ENCODE data around the gene NKG7. TPM values are rescaled to one million over a fixed set of nuclear protein-coding genes. Genes with fewer than 3 reads are reported as not detected.
"Not testable (repeated sequence)": the region's sequence is repeated elsewhere in the genome, so short reads cannot be mapped to it uniquely, and the experiment has no call there.

The NKG7 gene
- total and polyA plus RNA-seq, 2 experiments from 2014 or later, result not detected

DNA sequence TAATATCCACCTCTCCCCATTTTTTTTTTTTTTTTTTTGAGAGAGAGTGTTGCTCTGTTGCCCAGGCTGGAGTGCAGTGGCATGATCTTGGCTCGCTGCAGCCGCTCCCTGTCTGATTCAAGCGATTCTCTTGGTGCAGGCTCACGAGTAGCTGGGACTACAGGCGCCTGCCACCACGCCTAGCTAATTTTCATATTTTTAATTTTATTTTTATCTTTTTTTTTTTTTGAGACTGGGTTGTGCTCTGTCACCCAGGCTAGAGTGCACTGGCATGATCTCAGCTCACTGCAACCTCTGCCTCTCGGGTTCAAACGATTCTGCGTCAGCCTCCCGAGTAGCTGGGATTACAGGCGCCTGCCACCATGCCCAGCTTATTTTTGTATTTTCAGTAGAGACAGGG, 48.1 kb upstream of the NKG7 start:
- not testable (repeated sequence) for H3K4me1 Mint-ChIP-seq; H3K9me2 ChIP-seq (ENCODE audit: insufficient read depth); H3K4me2 ChIP-seq; H3K9me3 Mint-ChIP-seq; DNase-seq (ENCODE audit: low spot score); ATAC-seq; H3K36me3 Mint-ChIP-seq (ENCODE audit: low read depth); H3F3A ChIP-seq (replicated peaks; ENCODE audit: low read depth); H4K20me1 ChIP-seq (replicated peaks; ENCODE audit: insufficient read depth); H3K4me1 ChIP-seq (ENCODE audit: insufficient read depth); H3K4me3 Mint-ChIP-seq; H3K79me2 ChIP-seq (replicated peaks; ENCODE audit: insufficient read depth); H3K27ac Mint-ChIP-seq; H3K27ac ChIP-seq (ENCODE audit: low read depth); H3K36me3 ChIP-seq (ENCODE audit: insufficient read depth); H2AFZ ChIP-seq; H3K4me3 ChIP-seq
- H3K27me3 ChIP-seq (ENCODE audit: insufficient read depth), result peaks cover 10% of the 10 kb centered on the region; the same call in 1 of the 2 replicates
- peaks cover 31% of the 10 kb centered on the region for H3K27me3 Mint-ChIP-seq (ENCODE audit: insufficient read depth, low read depth, poor library complexity)

DNA sequence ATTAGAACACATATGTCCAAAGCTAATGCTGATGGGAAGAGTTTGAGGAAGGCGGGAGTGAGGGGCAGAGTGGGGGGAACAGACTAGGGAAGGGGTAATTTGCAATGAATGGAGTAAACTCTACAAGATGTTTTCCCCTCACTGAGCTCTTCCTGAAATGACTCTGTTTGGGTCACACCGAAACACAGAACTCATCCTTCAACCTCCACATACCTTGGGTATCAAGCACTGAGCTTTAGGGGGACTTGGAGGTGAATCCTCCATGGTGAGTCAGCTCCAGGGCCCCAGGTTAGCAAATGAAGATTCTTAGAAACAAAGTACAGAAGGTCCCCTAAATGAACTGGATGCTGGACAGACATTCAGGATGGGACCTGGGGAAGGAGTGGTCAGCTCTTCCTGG, 46.3 kb upstream of the NKG7 start:
- 0 out of 3 replicates have a peak, but pooled peaks cover 3% of the 10 kb centered on the region for H3K36me3 Mint-ChIP-seq (ENCODE audit: low read depth)
- no peak overlapping the region for H3K4me3 Mint-ChIP-seq
- TF ChIP-seq STAT1 (IDR thresholded peaks at IDR 0.05; ENCODE audit: unreplicated experiment) (no peak), CREB1 (CRISPR knock-in tag; IDR thresholded peaks at IDR 0.05; ENCODE audit: low read depth) (no peak), POLR2AphosphoS5 (IDR thresholded peaks at IDR 0.05; ENCODE audit: low read depth) (no peak), ZNF114 (CRISPR knock-in tag; IDR thresholded peaks at IDR 0.05) (no peak), JUNB (IDR thresholded peaks at IDR 0.05; ENCODE audit: unreplicated experiment) (no peak), NANOG (IDR thresholded peaks at IDR 0.05; ENCODE audit: borderline replicate concordance) (no peak), ZNF331 (CRISPR knock-in tag; IDR thresholded peaks at IDR 0.05; ENCODE audit: low read depth) (no peak), EZH2phosphoT487 (IDR thresholded peaks at IDR 0.05; ENCODE audit: unreplicated experiment) (no peak)
- TF ChIP-seq, protein P1, sequence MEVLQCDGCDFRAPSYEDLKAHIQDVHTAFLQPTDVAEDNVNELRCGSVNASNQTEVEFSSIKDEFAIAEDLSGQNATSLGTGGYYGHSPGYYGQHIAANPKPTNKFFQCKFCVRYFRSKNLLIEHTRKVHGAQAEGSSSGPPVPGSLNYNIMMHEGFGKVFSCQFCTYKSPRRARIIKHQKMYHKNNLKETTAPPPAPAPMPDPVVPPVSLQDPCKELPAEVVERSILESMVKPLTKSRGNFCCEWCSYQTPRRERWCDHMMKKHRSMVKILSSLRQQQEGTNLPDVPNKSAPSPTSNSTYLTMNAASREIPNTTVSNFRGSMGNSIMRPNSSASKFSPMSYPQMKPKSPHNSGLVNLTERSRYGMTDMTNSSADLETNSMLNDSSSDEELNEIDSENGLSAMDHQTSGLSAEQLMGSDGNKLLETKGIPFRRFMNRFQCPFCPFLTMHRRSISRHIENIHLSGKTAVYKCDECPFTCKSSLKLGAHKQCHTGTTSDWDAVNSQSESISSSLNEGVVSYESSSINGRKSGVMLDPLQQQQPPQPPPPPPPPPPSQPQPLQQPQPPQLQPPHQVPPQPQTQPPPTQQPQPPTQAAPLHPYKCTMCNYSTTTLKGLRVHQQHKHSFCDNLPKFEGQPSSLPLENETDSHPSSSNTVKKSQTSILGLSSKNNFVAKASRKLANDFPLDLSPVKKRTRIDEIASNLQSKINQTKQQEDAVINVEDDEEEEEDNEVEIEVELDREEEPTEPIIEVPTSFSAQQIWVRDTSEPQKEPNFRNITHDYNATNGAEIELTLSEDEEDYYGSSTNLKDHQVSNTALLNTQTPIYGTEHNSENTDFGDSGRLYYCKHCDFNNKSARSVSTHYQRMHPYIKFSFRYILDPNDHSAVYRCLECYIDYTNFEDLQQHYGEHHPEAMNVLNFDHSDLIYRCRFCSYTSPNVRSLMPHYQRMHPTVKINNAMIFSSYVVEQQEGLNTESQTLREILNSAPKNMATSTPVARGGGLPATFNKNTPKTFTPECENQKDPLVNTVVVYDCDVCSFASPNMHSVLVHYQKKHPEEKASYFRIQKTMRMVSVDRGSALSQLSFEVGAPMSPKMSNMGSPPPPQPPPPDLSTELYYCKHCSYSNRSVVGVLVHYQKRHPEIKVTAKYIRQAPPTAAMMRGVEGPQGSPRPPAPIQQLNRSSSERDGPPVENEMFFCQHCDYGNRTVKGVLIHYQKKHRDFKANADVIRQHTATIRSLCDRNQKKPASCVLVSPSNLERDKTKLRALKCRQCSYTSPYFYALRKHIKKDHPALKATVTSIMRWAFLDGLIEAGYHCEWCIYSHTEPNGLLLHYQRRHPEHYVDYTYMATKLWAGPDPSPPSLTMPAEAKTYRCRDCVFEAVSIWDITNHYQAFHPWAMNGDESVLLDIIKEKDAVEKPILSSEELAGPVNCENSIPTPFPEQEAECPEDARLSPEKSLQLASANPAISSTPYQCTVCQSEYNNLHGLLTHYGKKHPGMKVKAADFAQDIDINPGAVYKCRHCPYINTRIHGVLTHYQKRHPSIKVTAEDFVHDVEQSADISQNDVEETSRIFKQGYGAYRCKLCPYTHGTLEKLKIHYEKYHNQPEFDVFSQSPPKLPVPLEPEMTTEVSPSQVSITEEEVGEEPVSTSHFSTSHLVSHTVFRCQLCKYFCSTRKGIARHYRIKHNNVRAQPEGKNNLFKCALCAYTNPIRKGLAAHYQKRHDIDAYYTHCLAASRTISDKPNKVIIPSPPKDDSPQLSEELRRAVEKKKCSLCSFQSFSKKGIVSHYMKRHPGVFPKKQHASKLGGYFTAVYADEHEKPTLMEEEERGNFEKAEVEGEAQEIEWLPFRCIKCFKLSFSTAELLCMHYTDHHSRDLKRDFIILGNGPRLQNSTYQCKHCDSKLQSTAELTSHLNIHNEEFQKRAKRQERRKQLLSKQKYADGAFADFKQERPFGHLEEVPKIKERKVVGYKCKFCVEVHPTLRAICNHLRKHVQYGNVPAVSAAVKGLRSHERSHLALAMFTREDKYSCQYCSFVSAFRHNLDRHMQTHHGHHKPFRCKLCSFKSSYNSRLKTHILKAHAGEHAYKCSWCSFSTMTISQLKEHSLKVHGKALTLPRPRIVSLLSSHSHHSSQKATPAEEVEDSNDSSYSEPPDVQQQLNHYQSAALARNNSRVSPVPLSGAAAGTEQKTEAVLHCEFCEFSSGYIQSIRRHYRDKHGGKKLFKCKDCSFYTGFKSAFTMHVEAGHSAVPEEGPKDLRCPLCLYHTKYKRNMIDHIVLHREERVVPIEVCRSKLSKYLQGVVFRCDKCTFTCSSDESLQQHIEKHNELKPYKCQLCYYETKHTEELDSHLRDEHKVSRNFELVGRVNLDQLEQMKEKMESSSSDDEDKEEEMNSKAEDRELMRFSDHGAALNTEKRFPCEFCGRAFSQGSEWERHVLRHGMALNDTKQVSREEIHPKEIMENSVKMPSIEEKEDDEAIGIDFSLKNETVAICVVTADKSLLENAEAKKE (CRISPR knock-in tag; IDR thresholded peaks at IDR 0.05), result no peak
- TF ChIP-seq, protein P2, sequence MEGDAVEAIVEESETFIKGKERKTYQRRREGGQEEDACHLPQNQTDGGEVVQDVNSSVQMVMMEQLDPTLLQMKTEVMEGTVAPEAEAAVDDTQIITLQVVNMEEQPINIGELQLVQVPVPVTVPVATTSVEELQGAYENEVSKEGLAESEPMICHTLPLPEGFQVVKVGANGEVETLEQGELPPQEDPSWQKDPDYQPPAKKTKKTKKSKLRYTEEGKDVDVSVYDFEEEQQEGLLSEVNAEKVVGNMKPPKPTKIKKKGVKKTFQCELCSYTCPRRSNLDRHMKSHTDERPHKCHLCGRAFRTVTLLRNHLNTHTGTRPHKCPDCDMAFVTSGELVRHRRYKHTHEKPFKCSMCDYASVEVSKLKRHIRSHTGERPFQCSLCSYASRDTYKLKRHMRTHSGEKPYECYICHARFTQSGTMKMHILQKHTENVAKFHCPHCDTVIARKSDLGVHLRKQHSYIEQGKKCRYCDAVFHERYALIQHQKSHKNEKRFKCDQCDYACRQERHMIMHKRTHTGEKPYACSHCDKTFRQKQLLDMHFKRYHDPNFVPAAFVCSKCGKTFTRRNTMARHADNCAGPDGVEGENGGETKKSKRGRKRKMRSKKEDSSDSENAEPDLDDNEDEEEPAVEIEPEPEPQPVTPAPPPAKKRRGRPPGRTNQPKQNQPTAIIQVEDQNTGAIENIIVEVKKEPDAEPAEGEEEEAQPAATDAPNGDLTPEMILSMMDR (conservative IDR thresholded peaks at IDR 0.05; ENCODE audit: low read depth in 2 of 2), result no peak
- TF ChIP-seq, protein P3, sequence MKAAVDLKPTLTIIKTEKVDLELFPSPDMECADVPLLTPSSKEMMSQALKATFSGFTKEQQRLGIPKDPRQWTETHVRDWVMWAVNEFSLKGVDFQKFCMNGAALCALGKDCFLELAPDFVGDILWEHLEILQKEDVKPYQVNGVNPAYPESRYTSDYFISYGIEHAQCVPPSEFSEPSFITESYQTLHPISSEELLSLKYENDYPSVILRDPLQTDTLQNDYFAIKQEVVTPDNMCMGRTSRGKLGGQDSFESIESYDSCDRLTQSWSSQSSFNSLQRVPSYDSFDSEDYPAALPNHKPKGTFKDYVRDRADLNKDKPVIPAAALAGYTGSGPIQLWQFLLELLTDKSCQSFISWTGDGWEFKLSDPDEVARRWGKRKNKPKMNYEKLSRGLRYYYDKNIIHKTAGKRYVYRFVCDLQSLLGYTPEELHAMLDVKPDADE (IDR thresholded peaks at IDR 0.05), result no peak

More for the DNA sequence above, 46.3 kb upstream of the NKG7 start:
- no peaks in the 10 kb centered on the region for H3K36me3 ChIP-seq (ENCODE audit: insufficient read depth)
- H3K27ac Mint-ChIP-seq, result no peak overlapping the region
- ATAC-seq (no peak), DNase-seq (ENCODE audit: low spot score) (no peak)
- no peaks in the 10 kb centered on the region for H3F3A ChIP-seq (replicated peaks; ENCODE audit: low read depth)
- H2AFZ ChIP-seq, result no peak overlapping the region
- H3K27me3 ChIP-seq (ENCODE audit: insufficient read depth), result peaks cover 10% of the 10 kb centered on the region; the same call in 1 of the 2 replicates
- peaks cover 6% of the 10 kb centered on the region; the same call in 1 of the 2 replicates for H3K4me1 ChIP-seq (ENCODE audit: insufficient read depth)
- peaks cover 33% of the 10 kb centered on the region for H3K27me3 Mint-ChIP-seq (ENCODE audit: insufficient read depth, low read depth, poor library complexity)
- no peaks in the 10 kb centered on the region for H4K20me1 ChIP-seq (replicated peaks; ENCODE audit: insufficient read depth)
- H3K4me3 ChIP-seq, result no peak overlapping the region
- no peak overlapping the region for H3K27ac ChIP-seq (ENCODE audit: low read depth)
- H3K9me2 ChIP-seq (ENCODE audit: insufficient read depth), result no peaks in the 10 kb centered on the region
- no peaks in the 10 kb centered on the region for H3K79me2 ChIP-seq (replicated peaks; ENCODE audit: insufficient read depth)
- H3K9me3 Mint-ChIP-seq, result peaks cover 4% of the 10 kb centered on the region; the same call in 2 of the 3 replicates
- peaks cover 10% of the 10 kb centered on the region; the same call in 2 of the 3 replicates for H3K4me1 Mint-ChIP-seq
- no peak overlapping the region for H3K4me2 ChIP-seq
